NCI-H82 (cell line): ENCODE measurements around the gene RASAL3.
"Not testable (repeated sequence)": the region's sequence is repeated elsewhere in the genome, so short reads cannot be mapped to it uniquely, and the experiment has no call there.

Source experiments
- DNase-seq: peaks from one replicate; lab custom pipeline; 2025; lab: John Stamatoyannopoulos, UW

RASAL3 gene

GRCh38 chr19:15421136-15421695 is 43.1 kb downstream of the RASAL3 start:
- no peak for DNase-seq

- DNase-seq, result peak; percentile 41
These were observed 44.8 kb downstream of the RASAL3 start for GRCh38 chr19:15419413-15420025.

- DNase-seq, result peak; percentile 100
These were observed 45.5 kb downstream of the RASAL3 start, which contains the start of gene AKAP8L for GRCh38 chr19:15418579-15419412. Gene AKAP8L (minus strand): TSS chr19:15418988. CDS start chr19:15418923, 65 bp downstream.

GRCh38 chr19:15418231-15418578 is 46.1 kb downstream of the RASAL3 start:
- DNase-seq, result peak; percentile 66

- peak; percentile 74 for DNase-seq
These were observed 46.6 kb downstream of the RASAL3 start for GRCh38 chr19:15417699-15418098.

- no peak for DNase-seq
These were observed 51.5 kb downstream of the RASAL3 start for GRCh38 chr19:15412832-15413231.

- not testable (repeated sequence) for DNase-seq
These were observed 53.0 kb downstream of the RASAL3 start for GRCh38 chr19:15411351-15411750.

- no peak for DNase-seq
These were observed 59.5 kb downstream of the RASAL3 start for GRCh38 chr19:15404780-15405211.

GRCh38 chr19:15404097-15404779 is 60.1 kb downstream of the RASAL3 start:
- no peak for DNase-seq

GRCh38 chr19:15403151-15403531 is 61.2 kb downstream of the RASAL3 start:
- no peak for DNase-seq

- no peak for DNase-seq
These were observed 61.8 kb downstream of the RASAL3 start for GRCh38 chr19:15402411-15403150.
